HG03064 (cell line): ENCODE results near the gene ITGB3BP.
"Not testable (repeated sequence)": the region's sequence is repeated elsewhere in the genome, so short reads cannot be mapped to it uniquely, and the experiment has no call there.

ENCODE experiments used
- ATAC-seq: cut with Tn5 transposase; IDR thresholded peaks from one replicate; pipeline ENCODE4 v1.9.1; 2021; ENCODE audit warnings: low read depth; ENCODE audit not compliant: unreplicated experiment

Gene ITGB3BP

GRCh38 chr1:63423649-63424048, 99.4 kb downstream of the ITGB3BP start:
- ATAC-seq = no peak

DNA sequence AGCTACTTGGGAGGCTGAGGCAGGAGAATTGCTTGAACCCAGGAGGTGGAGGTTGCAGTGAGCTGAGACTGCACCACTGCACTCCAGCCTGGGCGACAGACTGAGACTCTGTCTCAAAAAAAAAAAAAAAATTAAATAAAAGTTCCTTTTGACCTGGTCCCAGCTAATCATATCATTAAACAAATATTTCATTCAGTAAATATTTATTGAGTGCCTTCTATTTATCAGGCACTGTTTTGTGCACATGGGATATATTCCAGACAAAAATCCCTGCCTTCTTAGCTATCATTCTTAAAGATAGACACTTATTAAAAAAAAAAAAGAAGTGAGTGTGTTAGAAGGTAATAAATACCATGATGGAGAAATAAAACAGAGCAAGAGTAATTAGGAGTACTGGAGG, 102.3 kb downstream of the ITGB3BP start:
- not testable (repeated sequence) for ATAC-seq

- ATAC-seq = no peak
These were observed 104.9 kb downstream of the ITGB3BP start for GRCh38 chr1:63418101-63418500.

DNA sequence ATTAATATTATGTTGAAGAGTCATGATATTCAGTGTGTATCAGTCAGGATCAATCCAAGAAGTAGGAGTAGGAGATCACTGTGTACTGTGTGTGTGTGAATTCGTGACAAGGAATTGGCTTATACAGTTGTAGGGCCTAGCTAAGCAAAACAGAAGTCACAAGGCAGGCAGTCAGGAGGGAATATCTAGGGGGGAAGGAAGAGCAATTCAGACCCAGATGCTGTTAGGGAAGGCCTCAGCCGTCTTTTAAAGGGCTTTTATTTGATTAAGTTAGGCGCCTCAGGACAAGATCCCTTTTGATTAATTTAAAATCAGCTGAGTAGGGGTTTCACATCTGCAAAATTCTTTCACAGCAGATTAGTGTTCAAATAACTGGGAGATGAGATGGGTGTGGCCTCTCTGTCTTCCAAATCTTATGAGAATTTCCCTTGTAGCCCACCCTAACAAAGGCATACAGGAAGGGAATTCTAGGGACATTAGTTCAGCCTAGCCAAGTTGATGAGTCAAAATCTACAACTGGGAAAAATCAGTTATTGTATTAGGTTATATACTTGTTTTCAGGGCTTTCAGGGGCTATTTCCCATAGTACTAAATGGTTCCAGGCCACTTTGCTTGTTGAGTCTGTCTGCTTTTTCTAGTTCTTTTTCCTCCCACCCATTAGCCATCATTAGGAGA, 108.2 kb downstream of the ITGB3BP start:
- ATAC-seq = no peak

DNA sequence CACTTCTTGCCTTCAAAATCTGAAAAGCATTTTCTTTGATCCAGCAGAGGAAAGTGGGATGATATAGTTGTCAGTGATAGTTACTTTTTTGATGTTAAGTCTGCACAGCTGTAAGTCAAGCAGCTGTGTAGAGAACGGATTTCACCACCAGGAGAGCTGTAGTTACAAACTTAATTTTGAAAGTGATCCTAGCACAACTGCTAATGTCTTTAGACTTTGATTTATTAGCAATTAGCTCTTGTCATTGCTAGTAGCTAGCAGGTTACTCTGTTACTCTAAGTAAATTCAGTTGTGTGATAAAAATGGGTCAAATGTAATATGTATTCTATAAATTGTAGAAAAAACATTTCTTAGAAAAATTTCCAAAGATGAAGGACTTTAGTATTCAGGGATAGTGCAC, 109.6 kb downstream of the ITGB3BP start:
- no peak for ATAC-seq

GRCh38 chr1:63411066-63411465, 112.0 kb downstream of the ITGB3BP start:
- no peak for ATAC-seq

- no peak for ATAC-seq
These were observed 114.7 kb downstream of the ITGB3BP start for GRCh38 chr1:63408331-63408730.

DNA sequence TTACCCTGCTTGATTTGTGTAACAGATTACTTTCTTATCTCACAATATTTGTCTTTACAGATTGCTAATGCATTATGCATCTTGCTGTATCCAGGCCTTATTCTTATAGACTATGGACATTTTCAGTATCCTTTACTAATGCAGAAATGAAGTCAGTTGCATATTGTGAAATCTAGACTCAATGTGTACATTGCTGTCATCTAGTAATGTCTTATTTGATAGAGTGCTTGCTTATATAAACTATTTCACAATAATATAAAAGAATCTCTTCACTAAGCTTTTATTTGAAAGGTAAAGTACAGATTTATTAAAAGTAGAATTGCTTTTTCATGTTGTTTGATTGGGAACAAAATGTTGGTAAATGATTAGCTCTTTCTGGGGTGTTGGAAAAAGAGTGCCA, 116.0 kb downstream of the ITGB3BP start:
- ATAC-seq = no peak

GRCh38 chr1:63405987-63406386, 117.0 kb downstream of the ITGB3BP start:
- no peak for ATAC-seq

GRCh38 chr1:63405021-63405420, 118.0 kb downstream of the ITGB3BP start:
- no peak for ATAC-seq

DNA sequence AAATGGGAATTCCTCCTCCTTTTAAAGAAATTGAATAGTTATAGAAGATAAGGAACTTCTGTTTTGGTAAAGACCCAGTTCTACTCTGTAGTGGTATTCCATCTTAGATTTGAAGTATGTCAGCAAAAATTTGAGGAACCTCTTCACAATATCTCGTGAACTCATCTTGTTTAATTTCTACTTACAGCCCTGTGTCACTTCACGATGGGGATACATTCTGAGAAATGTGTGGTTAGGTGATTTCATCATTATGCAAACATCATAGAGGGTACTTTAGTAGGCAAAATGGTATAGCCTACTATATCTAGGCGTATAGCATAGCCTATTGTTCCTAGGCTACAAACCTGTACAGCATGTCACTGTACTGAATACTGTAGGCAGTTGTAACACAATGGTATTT, 119.6 kb downstream of the ITGB3BP start:
- no peak for ATAC-seq

GRCh38 chr1:63401945-63402344, 121.1 kb downstream of the ITGB3BP start:
- no peak for ATAC-seq
